ENCODE measurements around the gene VSX1.
A peak's percentile ranks its signal among the peaks of the same experiment; 100 is the strongest.

Gene VSX1

GRCh38 chr20:25065625-25066338 is 16.2 kb downstream of the VSX1 start:
- peak in 1 of 2 experiments; percentile 3 for DNase-seq

- no peak for DNase-seq
Measured at GRCh38 chr20:25065072-25065624, 16.8 kb downstream of the VSX1 start.

DNA sequence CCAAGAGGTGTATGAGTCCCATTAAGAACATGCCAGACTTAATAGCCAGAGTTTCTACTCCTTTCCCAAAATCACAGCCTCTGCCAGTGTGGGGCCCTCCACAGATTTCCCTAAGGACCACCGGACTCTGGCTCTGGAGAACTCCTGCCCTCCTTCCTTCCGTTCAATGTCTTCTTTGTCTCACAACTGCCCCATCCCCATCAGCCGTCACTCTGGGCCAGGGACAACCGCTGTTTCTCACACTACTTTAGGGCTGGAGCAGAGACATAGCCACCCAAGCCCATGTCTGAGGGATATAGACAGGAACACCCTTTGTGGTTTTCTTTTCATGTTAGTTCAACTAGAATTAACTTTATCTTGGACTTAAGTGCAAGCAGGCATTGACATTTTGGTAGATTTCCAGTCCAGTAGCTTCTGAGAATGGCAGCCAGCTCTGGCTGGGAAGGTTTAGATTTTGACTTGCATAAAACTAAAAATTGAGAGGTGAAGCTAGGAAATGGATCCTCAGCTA is 17.3 kb downstream of the VSX1 start:
- DNase-seq: no peak

GRCh38 chr20:25063981-25064380 is 18.0 kb downstream of the VSX1 start:
- no peak for DNase-seq

GRCh38 chr20:25063546-25063945 is 18.4 kb downstream of the VSX1 start:
- no peak for DNase-seq

DNA sequence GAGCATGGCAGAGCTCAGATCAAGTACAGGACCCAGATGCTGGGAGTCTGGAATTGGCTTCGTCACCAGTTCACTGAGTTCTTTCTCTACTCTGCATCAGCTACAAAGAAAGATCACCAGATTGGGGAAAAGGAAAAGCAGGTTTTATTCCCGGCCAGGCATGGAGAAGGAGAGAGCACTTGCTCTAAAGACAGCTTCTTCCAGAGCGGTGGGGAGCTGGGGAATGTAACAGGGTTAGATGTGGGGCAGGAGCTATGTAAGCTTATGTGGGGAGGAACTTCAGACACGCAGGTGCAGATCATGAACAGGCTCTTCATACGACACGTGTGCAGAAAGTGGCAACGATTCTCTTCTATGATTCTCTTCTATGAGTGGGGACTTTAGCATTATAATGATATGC is 19.1 kb downstream of the VSX1 start:
- DNase-seq: no peak

DNA sequence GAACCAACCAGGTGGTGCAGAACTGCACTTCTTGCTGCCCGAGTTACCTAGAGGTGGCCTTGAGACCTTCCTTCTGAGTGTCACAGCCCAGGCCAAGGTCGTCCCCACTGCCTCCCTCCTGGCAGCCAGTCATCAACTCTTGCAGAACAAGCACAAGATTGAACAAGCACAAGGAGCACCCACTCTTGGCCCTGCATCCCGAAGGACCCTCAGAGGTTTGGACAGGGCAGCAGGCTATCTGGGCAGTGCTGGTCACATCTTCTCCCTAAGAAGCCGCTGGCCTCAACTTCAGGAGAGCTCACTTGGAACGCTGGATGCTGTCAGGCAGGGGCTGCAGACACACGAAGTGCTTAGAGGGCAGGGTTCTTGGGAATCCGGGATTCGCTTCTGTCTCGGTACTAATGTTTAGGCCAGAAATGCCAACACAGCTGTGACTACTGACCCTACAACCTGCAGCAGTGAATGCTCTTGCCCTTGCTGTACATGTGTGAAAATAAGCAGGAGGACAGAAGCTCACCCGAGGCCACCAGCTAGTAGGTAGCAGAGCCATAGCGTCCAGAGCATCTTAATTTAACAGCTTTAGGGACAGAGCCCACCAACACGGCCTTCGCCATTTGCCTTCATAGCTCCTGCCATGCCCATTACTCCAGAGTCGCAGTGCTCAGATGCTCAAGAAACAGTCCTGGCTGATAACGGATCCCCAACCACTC is 20.0 kb downstream of the VSX1 start:
- no peak for DNase-seq

GRCh38 chr20:25061103-25061799 is 20.7 kb downstream of the VSX1 start:
- no peak for DNase-seq

GRCh38 chr20:25059866-25060465 is 22.0 kb downstream of the VSX1 start:
- DNase-seq: no peak

DNA sequence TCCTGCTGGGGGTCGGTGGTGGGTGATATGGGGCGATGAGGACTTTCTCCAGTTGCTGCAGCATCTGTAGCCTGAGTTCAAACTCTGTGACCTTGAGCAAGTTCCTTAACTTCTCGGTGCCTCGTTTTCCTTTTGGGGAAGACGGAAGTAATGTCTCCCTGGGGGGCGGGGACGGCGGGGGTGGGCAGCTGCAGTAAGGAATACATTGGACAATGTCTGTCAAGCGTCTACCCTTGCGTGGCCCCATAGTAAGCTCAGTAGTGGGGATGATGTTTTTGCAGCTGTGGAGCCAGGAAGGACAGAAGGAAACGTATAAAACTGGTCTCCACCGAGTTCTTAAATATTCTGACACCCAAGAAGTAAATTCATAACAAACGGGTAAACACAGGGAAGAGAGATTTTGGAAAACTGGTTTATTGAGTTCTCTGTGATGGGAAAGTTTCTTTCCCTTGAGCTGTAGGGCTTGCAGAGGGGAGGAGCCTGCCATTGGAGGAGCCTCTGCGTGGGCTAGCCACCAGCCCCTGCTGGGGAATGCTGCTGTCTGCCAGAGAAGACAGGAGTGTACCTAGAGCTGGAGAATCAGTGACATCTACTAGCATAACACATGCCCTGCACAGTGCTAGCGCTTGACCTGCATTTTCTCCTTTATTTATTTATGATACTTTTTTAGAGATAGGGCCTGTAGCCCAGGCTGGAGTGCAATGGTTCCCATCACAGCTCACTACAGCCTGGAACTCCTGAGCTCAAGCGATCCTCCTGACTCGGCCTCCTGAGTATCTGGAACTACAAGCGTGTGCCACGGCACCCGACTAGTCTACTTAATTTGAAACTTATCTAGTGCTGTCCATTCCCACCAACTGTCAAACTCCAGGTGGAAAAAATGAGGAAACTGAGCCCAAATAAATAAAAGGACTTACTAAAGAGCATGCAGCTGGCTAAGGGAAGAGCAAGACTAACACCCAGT is 22.8 kb downstream of the VSX1 start:
- no peak for DNase-seq

DNA sequence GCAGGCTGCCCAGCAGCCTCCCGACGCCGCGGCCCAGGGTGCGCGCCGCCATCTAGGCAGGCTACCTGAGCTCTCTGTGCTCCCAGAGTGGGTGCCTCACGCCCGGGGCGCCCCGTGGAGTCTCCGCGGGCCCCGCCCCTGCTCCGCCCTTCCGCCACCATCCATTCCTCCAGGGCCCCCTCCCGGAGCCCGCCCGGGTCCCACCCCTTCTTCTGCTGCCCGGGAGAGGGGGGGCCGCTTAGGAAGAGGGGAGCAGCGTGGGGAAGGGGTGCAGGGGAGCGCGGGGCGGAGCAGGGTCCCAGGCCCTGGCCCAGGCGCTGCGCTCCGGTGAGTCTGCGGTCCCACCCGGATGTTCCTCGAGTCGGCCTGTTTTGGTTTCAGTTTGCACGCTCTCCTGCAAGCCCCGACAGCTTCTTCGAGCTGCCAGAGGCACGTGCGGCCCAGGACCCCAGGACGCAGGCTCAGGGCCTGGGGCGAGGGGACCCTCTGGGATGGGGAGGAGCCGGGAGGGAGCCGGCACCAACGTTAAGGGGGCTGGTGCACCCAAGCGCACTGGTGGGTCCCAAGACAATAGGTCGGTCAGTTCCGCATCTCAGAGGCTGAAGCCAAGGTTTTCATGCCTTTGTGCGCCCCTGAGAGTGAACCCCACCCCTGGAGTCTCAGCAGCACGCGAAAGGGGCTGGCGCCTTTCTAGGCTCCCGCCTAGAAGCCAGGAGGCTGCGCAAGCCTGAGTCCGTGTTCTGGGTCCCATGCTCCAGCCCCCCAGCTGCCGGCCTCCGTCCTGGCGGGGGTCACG is 23.7 kb downstream of the VSX1 start, which contains the start of gene ACSS1:
TSS of gene ACSS1 (minus strand) at position 89 of the 796 bp plus-strand sequence. CDS start at position 52, 37 bp downstream.
- no peak for DNase-seq

- DNase-seq: no peak
Measured at GRCh38 chr20:25057234-25058050, 24.5 kb downstream of the VSX1 start.

- DNase-seq: no peak
Measured at GRCh38 chr20:25056690-25057233, 25.2 kb downstream of the VSX1 start.

DNA sequence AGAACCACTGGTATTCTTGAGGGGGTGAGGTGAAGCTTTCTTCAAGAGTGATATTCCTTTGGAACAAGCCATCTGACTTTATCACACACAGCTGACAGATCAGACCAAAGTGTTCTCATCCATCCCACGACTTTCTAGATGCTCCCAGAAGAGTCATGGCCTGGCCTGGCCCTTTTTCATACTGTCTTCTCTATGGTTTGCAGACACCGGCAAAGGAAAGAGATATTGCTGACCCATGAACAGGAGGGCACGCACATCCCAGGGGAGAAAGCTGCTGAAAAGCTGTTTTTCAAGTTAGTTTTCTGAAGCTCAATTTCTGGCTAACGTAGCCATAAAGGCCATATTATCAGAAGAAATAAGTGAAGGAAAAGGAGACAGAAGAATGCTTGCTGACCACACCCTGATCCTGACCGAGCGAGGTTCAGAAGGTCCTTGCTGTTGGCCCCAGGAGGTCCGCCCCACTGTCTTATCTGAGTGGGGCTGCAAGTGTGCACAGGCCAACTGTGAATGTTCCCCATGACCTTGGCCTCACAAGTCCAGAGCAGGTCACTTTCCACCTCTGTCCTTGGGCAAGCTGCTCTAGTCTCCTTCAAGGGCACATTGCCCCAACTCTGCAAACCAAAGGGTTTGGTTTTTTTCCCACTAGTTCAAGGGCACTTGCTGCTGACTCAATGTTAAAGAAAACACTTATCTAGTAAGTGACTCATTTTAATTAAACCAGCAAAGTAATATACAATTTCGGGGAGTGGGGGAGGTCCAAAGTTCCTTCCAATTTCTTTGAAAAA is 26.0 kb downstream of the VSX1 start:
- no peak for DNase-seq

DNA sequence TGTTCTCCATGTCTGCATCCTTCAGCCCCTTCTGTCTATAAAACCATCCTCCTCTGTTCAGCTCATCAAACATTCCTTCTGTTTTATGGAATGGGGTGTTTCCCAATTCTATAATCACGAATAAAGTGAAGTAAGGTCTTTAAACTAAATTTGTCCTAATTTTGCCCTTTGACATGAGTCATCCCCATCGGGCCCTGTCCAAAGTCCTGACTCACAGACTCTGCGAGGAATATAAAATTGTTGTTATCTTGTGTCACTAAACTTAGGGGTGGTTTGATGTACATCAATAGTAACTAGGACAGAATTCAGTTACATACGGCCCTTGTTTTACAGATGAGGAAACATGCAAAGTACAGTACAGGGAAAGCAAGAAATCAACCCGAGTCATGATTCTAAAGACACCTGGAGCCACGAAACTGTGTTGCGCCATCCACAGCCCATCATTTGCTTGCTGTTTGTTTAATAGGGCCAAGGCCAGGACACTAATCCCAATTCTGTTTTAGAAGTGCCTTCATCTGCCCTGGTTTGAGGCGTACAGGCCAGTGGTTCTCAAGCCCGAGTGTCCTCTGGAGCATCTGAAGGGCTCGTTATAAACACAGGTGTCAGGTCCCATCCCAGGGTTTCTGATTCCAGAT is 26.8 kb downstream of the VSX1 start:
- DNase-seq: no peak

DNA sequence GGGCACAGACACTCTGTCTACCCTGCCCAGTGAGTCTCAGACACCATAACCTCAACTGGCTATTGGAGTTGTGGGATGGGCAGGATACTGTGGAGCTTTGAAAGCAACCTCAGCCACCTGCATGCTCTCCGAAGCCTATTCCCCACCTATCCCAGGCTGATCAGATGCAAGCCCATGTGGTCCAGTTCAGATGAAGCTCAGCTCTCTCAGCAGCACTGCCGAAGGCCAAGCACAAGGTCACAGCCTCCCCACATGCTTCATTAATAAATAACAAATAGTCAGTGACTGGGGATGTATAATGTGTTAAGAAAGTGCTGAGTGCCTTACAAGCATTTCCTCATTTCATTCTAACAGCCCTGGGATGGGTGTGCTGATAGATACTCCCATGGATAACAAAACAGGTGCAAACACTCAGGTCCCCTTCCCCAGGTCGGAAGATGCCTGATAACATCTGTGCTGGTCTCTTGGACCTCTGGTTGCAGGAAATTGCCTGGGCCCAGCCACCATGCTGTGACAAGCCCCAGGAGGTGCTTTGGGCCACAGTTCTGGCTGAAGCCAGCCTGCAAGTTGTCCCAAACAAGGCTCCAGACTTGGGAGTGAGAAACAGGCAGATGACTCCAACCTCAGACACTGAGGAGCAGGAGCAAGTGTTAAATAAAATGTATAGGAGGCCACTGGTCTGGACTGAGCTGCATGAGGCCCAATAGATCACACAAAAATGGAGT is 27.7 kb downstream of the VSX1 start:
- no peak for DNase-seq

DNA sequence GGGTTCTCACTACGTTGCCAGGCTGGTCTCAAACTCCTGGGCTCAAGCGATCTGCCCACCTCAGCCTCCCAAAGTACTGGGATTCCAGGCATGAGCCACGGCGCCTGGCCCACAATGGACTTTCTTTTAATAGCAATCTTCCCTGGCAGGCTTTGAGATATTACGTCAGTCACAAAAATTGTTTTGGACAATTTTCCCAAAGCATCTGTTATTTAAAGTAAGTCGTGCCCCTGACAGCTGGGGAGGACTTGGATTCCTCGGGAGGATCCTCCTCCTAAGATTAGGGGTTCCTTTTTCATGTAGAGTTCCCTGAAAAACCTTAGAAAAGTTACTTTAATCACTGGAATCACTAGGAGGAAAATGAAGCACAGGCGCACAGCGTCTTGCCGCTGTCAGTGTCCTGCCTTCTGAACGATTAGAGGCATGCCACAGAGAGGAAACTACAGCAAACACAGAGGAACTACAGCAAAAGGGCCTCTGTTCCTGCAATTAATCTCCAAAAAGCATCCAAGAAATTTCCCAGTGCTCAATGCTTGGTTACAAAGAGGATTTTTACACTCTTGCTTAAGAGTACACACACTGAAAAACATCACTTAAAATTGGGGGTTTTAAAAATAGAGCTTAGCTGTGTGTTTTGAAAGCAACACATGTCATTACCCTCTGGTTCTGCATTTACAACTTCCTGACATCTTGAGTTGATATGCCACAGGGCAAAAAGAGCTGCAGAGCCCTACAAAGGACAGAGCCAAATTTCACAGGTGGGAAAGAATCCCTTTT is 28.5 kb downstream of the VSX1 start:
- no peak for DNase-seq
